Karpas-422 (cell line): ENCODE results near the gene PECR. TPM values are rescaled to one million over a fixed set of nuclear protein-coding genes. Genes with fewer than 3 reads are reported as not detected.

Experiments used
- DNase-seq: peaks from one replicate; pipeline ENCODE4 v3.0.0-alpha.2; 2015
- H2AFZ ChIP-seq: fragments of 200-600 bp; sonication (generic); 2 replicates; pipeline ENCODE4 v1.6.1; 2014; ENCODE audit warnings: antibody characterized with exemption, low read length, mixed read lengths
- H3K27ac ChIP-seq: fragments of 200-600 bp; sonication (generic); 2 replicates; pipeline ENCODE4 v1.5.1; 2014; ENCODE audit warnings: mild to moderate bottlenecking, low read length, moderate library complexity
- H3K27me3 ChIP-seq: fragments of 200-600 bp; sonication (generic); 2 replicates; pipeline ENCODE4 v1.6.1; 2014; ENCODE audit warnings: low read length, mixed read lengths
- H3K36me3 ChIP-seq: fragments of 200-600 bp; sonication (generic); 2 replicates; pipeline ENCODE4 v1.6.1; 2014; ENCODE audit warnings: low read length, mixed read lengths; ENCODE audit not compliant: insufficient read depth
- H3K4me1 ChIP-seq: fragments of 200-600 bp; sonication (generic); 2 replicates; pipeline ENCODE4 v1.6.1; 2014; ENCODE audit warnings: mild to moderate bottlenecking, low read length, mixed read lengths
- H3K4me2 ChIP-seq: fragments of 200-600 bp; sonication (generic); 2 replicates; pipeline ENCODE4 v1.6.1; 2014; ENCODE audit warnings: low read length, low read depth, mild to moderate bottlenecking; ENCODE audit not compliant: poor library complexity, severe bottlenecking
- H3K4me3 ChIP-seq: fragments of 200-600 bp; sonication (generic); 2 replicates; pipeline ENCODE4 v1.5.1; 2014; ENCODE audit warnings: mild to moderate bottlenecking, antibody characterized with exemption, low read length, mixed read lengths
- H3K79me2 ChIP-seq: fragments of 200-600 bp; sonication (generic); 2 replicates; pipeline ENCODE4 v1.6.1; 2014; ENCODE audit warnings: mild to moderate bottlenecking, low read length, mixed read lengths
- H3K9ac ChIP-seq: fragments of 200-600 bp; sonication (generic); 2 replicates; pipeline ENCODE4 v1.6.0; 2014; ENCODE audit warnings: low read length
- H3K9me2 ChIP-seq: fragments of 200-600 bp; sonication (generic), shearing (Covaris generic); replicated peaks from 2 replicates; pipeline ENCODE4 v1.6.0; 2014; ENCODE audit warnings: mild to moderate bottlenecking, low read length, moderate library complexity; ENCODE audit not compliant: insufficient read depth
- H3K9me3 ChIP-seq: fragments of 300-700, 200-600 bp; sonication (generic); 2 replicates; pipeline ENCODE4 v1.6.1; 2014; ENCODE audit warnings: low read length, mixed read lengths
- H4K20me1 ChIP-seq: fragments of 200-600 bp; sonication (generic); 2 replicates; pipeline ENCODE4 v1.6.1; 2014; ENCODE audit warnings: mild to moderate bottlenecking, antibody characterized with exemption, low read length, low read depth; ENCODE audit not compliant: insufficient read depth
- total RNA-seq: library from RNA; depleted of rRNA; stranded (reverse); fragments of >200 nt; shearing (Covaris generic); gene quantifications from 2 replicates; pipeline ENCODE4 v1.2.3, GENCODE V29; 2014; ENCODE audit warnings: low replicate concordance

Gene PECR
- total RNA-seq, 1 experiment from 2014 or later, result 0.30 TPM

- Histone ChIP-seq H2AFZ (no peak within 1 kb of the TSS), H3K4me3 (peak within 1 kb of the TSS; percentile 95), H3K27ac (peak within 1 kb of the TSS; percentile 87), H3K36me3 (peaks cover 36% of the 10 kb centered on the region), H3K79me2 (peaks cover 34% of the 10 kb centered on the region), H3K4me1 (peaks cover 44% of the 10 kb centered on the region), H3K4me2 (peak within 1 kb of the TSS; percentile 94), H3K27me3 (no peaks in the 10 kb centered on the region), H3K9ac (peak within 1 kb of the TSS; percentile 98), H4K20me1 (peaks cover 12% of the 10 kb centered on the region; the same call in 1 of the 2 replicates), H3K9me3 (no peaks in the 10 kb centered on the region), H3K9me2 (no peaks in the 10 kb centered on the region)
- DNase-seq, result peak; percentile 99
Measured at GRCh38 chr2:216108967-216109921, 27.6 kb upstream of the PECR start, which contains the start of gene XRCC5. XRCC5 (plus strand) TSS chr2:216109348; CDS start chr2:216109437, 89 bp downstream.

DNA sequence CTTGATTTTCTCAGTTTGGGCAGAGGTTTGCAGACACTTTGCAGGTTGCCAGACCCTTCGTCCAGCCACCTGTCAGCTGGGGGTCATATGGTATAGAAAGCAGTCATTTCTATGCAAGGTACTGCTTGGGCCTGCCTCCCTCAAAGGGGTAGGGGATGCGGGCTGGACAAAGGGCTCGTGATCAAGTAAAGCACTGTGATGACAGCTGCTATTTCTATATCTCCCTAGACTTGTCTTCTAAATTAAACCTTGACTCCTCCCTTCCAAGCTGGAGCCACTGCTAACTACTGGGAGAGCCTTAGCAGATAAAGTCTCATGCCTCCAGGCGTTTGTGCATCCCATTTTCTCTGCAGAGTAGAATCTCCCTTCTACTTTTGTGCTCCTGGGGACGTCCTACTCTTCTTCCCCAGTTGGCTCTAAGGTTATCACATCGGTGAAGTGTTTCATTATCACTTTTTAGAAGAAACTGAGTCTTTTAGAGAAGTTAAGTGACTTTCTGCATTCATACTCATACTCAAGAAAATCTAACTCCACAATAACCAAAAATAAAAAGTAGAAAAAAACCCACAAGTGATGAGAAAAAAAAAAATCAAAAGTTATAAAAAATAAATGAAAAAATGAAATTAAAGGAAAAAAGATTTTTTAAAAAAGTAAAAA, 26.8 kb upstream of the PECR start:
- Histone ChIP-seq H3K27ac (peak overlapping the region; percentile 78), H3K4me1 (peaks cover 41% of the 10 kb centered on the region), H3K9me2 (no peaks in the 10 kb centered on the region), H3K9me3 (no peaks in the 10 kb centered on the region), H3K79me2 (peaks cover 34% of the 10 kb centered on the region), H3K9ac (peak overlapping the region; percentile 58), H3K4me3 (peak overlapping the region; percentile 51), H3K27me3 (no peaks in the 10 kb centered on the region), H2AFZ (no peak overlapping the region), H3K4me2 (peak overlapping the region; percentile 72), H4K20me1 (peaks cover 12% of the 10 kb centered on the region; the same call in 1 of the 2 replicates), H3K36me3 (peaks cover 33% of the 10 kb centered on the region)
- DNase-seq, result no peak

GRCh38 chr2:216107760-216108159, 26.2 kb upstream of the PECR start:
- Histone ChIP-seq H3K4me1 (peaks cover 35% of the 10 kb centered on the region), H2AFZ (no peak overlapping the region), H3K27me3 (no peaks in the 10 kb centered on the region), H3K9me3 (no peaks in the 10 kb centered on the region), H3K27ac (no peak overlapping the region), H3K4me3 (no peak overlapping the region), H3K9ac (no peak overlapping the region), H3K9me2 (no peaks in the 10 kb centered on the region), H3K4me2 (no peak overlapping the region), H4K20me1 (peaks cover 10% of the 10 kb centered on the region; the same call in 1 of the 2 replicates), H3K79me2 (peaks cover 34% of the 10 kb centered on the region), H3K36me3 (peaks cover 26% of the 10 kb centered on the region)
- no peak for DNase-seq

- Histone ChIP-seq H3K4me1 (peaks cover 31% of the 10 kb centered on the region), H3K4me2 (no peak overlapping the region), H3K9ac (no peak overlapping the region), H4K20me1 (peaks cover 8% of the 10 kb centered on the region; the same call in 1 of the 2 replicates), H3K4me3 (no peak overlapping the region), H3K36me3 (peaks cover 22% of the 10 kb centered on the region), H3K9me3 (no peaks in the 10 kb centered on the region), H3K9me2 (no peaks in the 10 kb centered on the region), H3K79me2 (peaks cover 32% of the 10 kb centered on the region), H3K27me3 (no peaks in the 10 kb centered on the region), H3K27ac (no peak overlapping the region), H2AFZ (no peak overlapping the region)
- no peak for DNase-seq
Measured at GRCh38 chr2:216107320-216107719, 25.7 kb upstream of the PECR start.

DNA sequence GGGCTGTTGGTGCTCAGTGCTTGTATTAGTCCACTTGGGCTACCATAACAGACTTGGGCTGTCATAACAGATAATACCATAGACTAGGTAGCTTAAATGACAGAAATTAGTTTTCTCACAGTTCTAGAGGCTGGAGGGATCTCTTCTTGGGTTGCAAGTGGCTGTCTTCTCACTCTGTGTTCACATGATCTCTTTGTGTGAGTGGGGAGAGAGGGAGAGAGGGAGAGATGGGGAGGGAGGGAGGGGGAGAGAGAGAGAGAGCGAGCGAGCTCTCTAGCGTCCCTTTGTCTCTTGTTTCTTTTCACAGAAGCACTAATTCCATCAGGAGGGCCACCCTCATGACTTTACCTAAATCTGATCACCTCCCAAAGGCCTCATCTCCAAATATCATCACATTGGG, 23.1 kb upstream of the PECR start:
- DNase-seq, result no peak
- H3K4me2 ChIP-seq, result no peak overlapping the region
- no peak overlapping the region for H3K4me3 ChIP-seq
- H3K79me2 ChIP-seq, result peaks cover 6% of the 10 kb centered on the region
- H2AFZ ChIP-seq, result no peak overlapping the region
- H3K36me3 ChIP-seq, result no peaks in the 10 kb centered on the region
- H3K27me3 ChIP-seq, result no peaks in the 10 kb centered on the region
- H4K20me1 ChIP-seq, result no peaks in the 10 kb centered on the region
- H3K9me2 ChIP-seq, result no peaks in the 10 kb centered on the region
- no peak overlapping the region for H3K9ac ChIP-seq
- H3K9me3 ChIP-seq, result no peaks in the 10 kb centered on the region
- no peak overlapping the region for H3K27ac ChIP-seq
- H3K4me1 ChIP-seq, result peaks cover 8% of the 10 kb centered on the region

- Histone ChIP-seq H3K36me3 (no peaks in the 10 kb centered on the region), H3K27me3 (no peaks in the 10 kb centered on the region), H3K9me3 (no peaks in the 10 kb centered on the region), H3K79me2 (no peaks in the 10 kb centered on the region), H3K4me2 (no peak overlapping the region), H2AFZ (no peak overlapping the region), H4K20me1 (no peaks in the 10 kb centered on the region), H3K4me3 (no peak overlapping the region), H3K9ac (no peak overlapping the region), H3K27ac (no peak overlapping the region), H3K9me2 (no peaks in the 10 kb centered on the region), H3K4me1 (peaks cover under 1% of the 10 kb centered on the region; the same call in 1 of the 2 replicates)
- no peak for DNase-seq
Measured at GRCh38 chr2:216103213-216103612, 21.6 kb upstream of the PECR start.

DNA sequence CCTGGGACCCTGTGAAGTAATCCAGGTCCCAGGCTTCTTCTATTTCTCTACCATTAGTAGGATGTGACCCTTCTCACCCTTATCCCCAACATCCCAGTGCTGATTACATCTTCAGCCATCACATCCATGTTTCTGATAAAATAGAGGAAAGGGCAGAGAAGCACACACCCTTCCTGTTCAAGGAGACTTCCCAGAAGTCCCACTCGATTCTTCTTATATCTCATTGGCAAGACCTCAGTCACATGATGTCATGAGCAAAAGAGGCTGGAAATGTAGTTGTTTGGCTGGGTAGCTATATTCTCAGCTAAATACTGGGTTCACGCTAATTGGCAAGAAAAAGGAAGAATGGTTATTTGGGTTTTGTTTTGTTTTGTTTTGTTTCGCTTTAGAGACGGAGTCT, 19.5 kb upstream of the PECR start:
- Histone ChIP-seq H3K9me3 (no peaks in the 10 kb centered on the region), H2AFZ (no peak overlapping the region), H3K4me1 (no peaks in the 10 kb centered on the region)

More for the DNA sequence above, 19.5 kb upstream of the PECR start:
- DNase-seq, result no peak
- H3K9me2 ChIP-seq, result no peaks in the 10 kb centered on the region
- no peak overlapping the region for H3K9ac ChIP-seq
- no peaks in the 10 kb centered on the region for H4K20me1 ChIP-seq
- H3K36me3 ChIP-seq, result no peaks in the 10 kb centered on the region
- no peak overlapping the region for H3K4me2 ChIP-seq
- no peak overlapping the region for H3K4me3 ChIP-seq
- H3K27me3 ChIP-seq, result no peaks in the 10 kb centered on the region
- H3K79me2 ChIP-seq, result no peaks in the 10 kb centered on the region
- H3K27ac ChIP-seq, result no peak overlapping the region
